Measurements from ENCODE around the gene HBS1L. TPM values are rescaled to one million over a fixed set of nuclear protein-coding genes. Genes with fewer than 3 reads are reported as not detected.

HBS1L gene
- total and polyA plus RNA-seq, 5 donors from 2014 or later = 49.4 to 109 (median 64.5) TPM

- no peak for ATAC-seq (ENCODE audit: low read depth in 2 of 2)
- H3K4me3 ChIP-seq (ENCODE audit: low read depth, low read length) = no peak overlapping the region
- H3K4me1 Mint-ChIP-seq = peaks cover 28 to 40% (median 32%) of the 10 kb centered on the region in 4 donors
- no peaks in the 10 kb centered on the region for H3K9me3 ChIP-seq (ENCODE audit: control insufficient read depth in 2 of 2, low read length in 2 of 2)
- peaks cover 2% of the 10 kb centered on the region for H3K36me3 ChIP-seq (ENCODE audit: control insufficient read depth, insufficient read depth, low read length)
- H3K27ac Mint-ChIP-seq = peak overlapping the region in 2 of 3 donors; percentile 70 to 95
- no peaks in the 10 kb centered on the region for H3K27me3 Mint-ChIP-seq
- H3K27ac ChIP-seq (ENCODE audit: insufficient read depth, low read length, poor library complexity, severe bottlenecking) = peak overlapping the region; percentile 41
- no peaks in the 10 kb centered on the region for H3K9me3 Mint-ChIP-seq
- peaks cover 41% of the 10 kb centered on the region for H3K4me1 ChIP-seq (ENCODE audit: control insufficient read depth, insufficient read depth, low read length, poor library complexity, severe bottlenecking)
- peaks cover 7% of the 10 kb centered on the region for H3K36me3 Mint-ChIP-seq
- peak overlapping the region in 1 of 4 donors; percentile 63 for H3K4me3 Mint-ChIP-seq
- H3K27me3 ChIP-seq (ENCODE audit: control insufficient read depth, insufficient read depth, low read length) = no peaks in the 10 kb centered on the region
- no peak for DNase-seq
These were observed 45.7 kb downstream of the HBS1L start for GRCh38 chr6:135008941-135009290.

DNA sequence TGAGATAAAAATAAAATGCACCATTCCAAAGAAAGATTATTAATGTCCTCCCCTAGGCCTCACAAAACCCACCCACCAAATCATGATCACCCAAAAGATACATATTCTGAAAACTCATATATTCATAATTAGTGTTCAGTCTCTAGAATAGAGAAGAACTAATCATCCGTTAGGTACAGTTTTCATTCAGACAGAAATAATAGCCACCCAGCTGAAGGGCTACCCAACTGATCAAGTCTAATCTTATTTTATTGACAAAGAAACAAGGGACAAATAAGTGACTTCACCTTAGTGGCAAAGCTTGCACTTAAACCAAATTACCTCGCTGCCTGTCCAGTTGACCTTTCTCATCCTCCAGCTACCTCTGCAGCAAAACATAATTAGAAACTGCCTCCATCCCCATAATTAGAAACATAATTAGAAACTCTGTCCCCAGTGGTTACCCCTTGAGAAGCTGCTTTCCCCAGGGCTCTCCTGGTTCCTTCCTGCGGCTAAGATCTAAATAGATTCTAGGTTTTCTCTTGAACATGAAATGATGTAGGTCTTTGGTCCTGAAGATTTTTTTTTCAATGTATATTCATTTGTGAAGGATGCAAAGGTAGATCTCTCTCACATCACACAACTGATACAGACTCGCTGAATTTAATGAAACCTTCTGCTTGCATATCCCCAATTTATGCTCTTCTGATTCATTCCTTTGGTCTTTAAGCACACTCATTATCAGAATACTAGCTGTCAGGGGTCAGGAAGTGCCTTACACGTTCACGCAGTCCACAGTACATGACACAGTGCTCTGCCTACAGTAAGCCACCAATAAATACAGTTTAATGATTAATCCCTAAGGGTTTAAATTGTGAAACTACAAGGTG lies 46.3 kb downstream of the HBS1L start:
- H3K36me3 ChIP-seq (ENCODE audit: control insufficient read depth, insufficient read depth, low read length) = peaks cover 2% of the 10 kb centered on the region
- Mint-ChIP-seq H3K36me3 (peaks cover 7% of the 10 kb centered on the region), H3K4me3 (peak overlapping the region; percentile 6 to 63 (median 38)), H3K27ac (peak overlapping the region in 2 of 3 donors; percentile 70 to 95), H3K27me3 (no peaks in the 10 kb centered on the region), H3K4me1 (peaks cover 22 to 35% (median 29%) of the 10 kb centered on the region in 4 donors), H3K9me3 (no peaks in the 10 kb centered on the region)
- peak; percentile 77 to 79 for ATAC-seq (ENCODE audit: low read depth in 2 of 2)
- H3K27ac ChIP-seq (ENCODE audit: insufficient read depth, low read length, poor library complexity, severe bottlenecking) = no peak overlapping the region
- peak in 1 of 3 donors; percentile 65 for DNase-seq
- peaks cover 35% of the 10 kb centered on the region for H3K4me1 ChIP-seq (ENCODE audit: control insufficient read depth, insufficient read depth, low read length, poor library complexity, severe bottlenecking)
- no peaks in the 10 kb centered on the region for H3K9me3 ChIP-seq (ENCODE audit: control insufficient read depth in 2 of 2, low read length in 2 of 2)
- H3K27me3 ChIP-seq (ENCODE audit: control insufficient read depth, insufficient read depth, low read length) = no peaks in the 10 kb centered on the region
- H3K4me3 ChIP-seq (ENCODE audit: low read depth, low read length) = peak overlapping the region; percentile 45

GRCh38 chr6:135006386-135006914 lies 48.2 kb downstream of the HBS1L start:
- no peaks in the 10 kb centered on the region for H3K27me3 ChIP-seq (ENCODE audit: control insufficient read depth, insufficient read depth, low read length)
- H3K27ac Mint-ChIP-seq = no peak overlapping the region
- H3K27me3 Mint-ChIP-seq = no peaks in the 10 kb centered on the region
- DNase-seq (no peak), ATAC-seq (ENCODE audit: low read depth in 2 of 2) (no peak)
- peaks cover 2% of the 10 kb centered on the region for H3K36me3 ChIP-seq (ENCODE audit: control insufficient read depth, insufficient read depth, low read length)
- no peak overlapping the region for H3K27ac ChIP-seq (ENCODE audit: insufficient read depth, low read length, poor library complexity, severe bottlenecking)
- H3K36me3 Mint-ChIP-seq = peaks cover 7% of the 10 kb centered on the region
- H3K4me1 ChIP-seq (ENCODE audit: control insufficient read depth, insufficient read depth, low read length, poor library complexity, severe bottlenecking) = peaks cover 37% of the 10 kb centered on the region
- no peaks in the 10 kb centered on the region for H3K9me3 ChIP-seq (ENCODE audit: control insufficient read depth in 2 of 2, low read length in 2 of 2)
- H3K4me3 ChIP-seq (ENCODE audit: low read depth, low read length) = no peak overlapping the region
- no peak overlapping the region for H3K4me3 Mint-ChIP-seq
- peaks cover 11 to 30% (median 23%) of the 10 kb centered on the region in 4 donors for H3K4me1 Mint-ChIP-seq
- H3K9me3 Mint-ChIP-seq = no peaks in the 10 kb centered on the region

GRCh38 chr6:135004399-135004798 lies 50.2 kb downstream of the HBS1L start:
- H3K9me3 Mint-ChIP-seq = no peaks in the 10 kb centered on the region
- H3K36me3 ChIP-seq (ENCODE audit: control insufficient read depth, insufficient read depth, low read length) = no peaks in the 10 kb centered on the region
- no peak overlapping the region for H3K4me3 Mint-ChIP-seq
- H3K27me3 ChIP-seq (ENCODE audit: control insufficient read depth, insufficient read depth, low read length) = no peaks in the 10 kb centered on the region
- H3K36me3 Mint-ChIP-seq = peaks cover 7% of the 10 kb centered on the region
- no peak for ATAC-seq (ENCODE audit: low read depth in 2 of 2)
- no peaks in the 10 kb centered on the region for H3K9me3 ChIP-seq (ENCODE audit: control insufficient read depth in 2 of 2, low read length in 2 of 2)
- H3K27ac Mint-ChIP-seq = no peak overlapping the region
- H3K4me1 Mint-ChIP-seq = peaks cover 10 to 30% (median 21%) of the 10 kb centered on the region in 4 donors
- H3K4me1 ChIP-seq (ENCODE audit: control insufficient read depth, insufficient read depth, low read length, poor library complexity, severe bottlenecking) = peaks cover 37% of the 10 kb centered on the region
- H3K27me3 Mint-ChIP-seq = no peaks in the 10 kb centered on the region
- no peak overlapping the region for H3K4me3 ChIP-seq (ENCODE audit: low read depth, low read length)
- no peak for DNase-seq
- H3K27ac ChIP-seq (ENCODE audit: insufficient read depth, low read length, poor library complexity, severe bottlenecking) = no peak overlapping the region

DNA sequence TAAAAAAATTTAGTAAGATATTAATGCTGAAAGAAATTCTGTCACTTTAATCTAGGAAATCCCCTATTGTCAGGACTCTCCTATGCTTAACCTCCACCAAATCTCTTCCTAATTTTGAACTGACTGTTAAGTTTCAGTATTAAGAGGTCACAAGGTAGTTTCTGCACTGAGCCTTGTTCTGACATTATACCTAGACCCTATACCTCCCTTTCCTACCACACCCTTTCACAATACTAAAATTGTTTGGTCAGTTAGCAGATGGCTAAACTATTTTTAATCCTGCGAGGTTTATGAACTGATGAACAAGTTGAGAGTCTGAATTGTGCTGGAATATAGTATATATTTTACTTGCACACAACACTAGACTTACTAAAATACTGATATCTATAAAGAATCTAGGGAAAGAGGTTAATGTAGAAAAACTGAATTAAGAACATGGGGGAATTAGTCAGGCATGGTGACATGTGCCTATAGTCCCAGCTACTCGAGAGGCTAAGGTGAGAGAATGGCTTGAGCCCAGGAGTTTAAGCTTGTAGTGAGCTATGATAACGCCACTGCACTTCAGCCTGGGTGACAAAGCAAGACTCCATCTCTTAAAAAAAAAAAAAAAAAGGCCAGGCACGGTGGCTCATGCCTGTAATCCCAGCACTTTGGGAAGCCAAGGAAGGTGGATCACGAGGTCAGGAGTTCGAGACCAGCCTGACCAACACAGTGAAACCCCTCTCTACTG lies 51.5 kb downstream of the HBS1L start:
- no peaks in the 10 kb centered on the region for H3K27me3 ChIP-seq (ENCODE audit: control insufficient read depth, insufficient read depth, low read length)
- DNase-seq (no peak), ATAC-seq (ENCODE audit: low read depth in 2 of 2) (no peak)
- H3K9me3 ChIP-seq (ENCODE audit: control insufficient read depth in 2 of 2, low read length in 2 of 2) = no peaks in the 10 kb centered on the region
- Mint-ChIP-seq H3K27ac (peak overlapping the region in 1 of 3 donors; percentile 67), H3K36me3 (peaks cover 9% of the 10 kb centered on the region), H3K27me3 (no peaks in the 10 kb centered on the region), H3K4me1 (peaks cover 15 to 30% (median 19%) of the 10 kb centered on the region in 4 donors), H3K4me3 (no peak overlapping the region), H3K9me3 (no peaks in the 10 kb centered on the region)
- peaks cover 26% of the 10 kb centered on the region for H3K4me1 ChIP-seq (ENCODE audit: control insufficient read depth, insufficient read depth, low read length, poor library complexity, severe bottlenecking)
- no peaks in the 10 kb centered on the region for H3K36me3 ChIP-seq (ENCODE audit: control insufficient read depth, insufficient read depth, low read length)
- H3K4me3 ChIP-seq (ENCODE audit: low read depth, low read length) = no peak overlapping the region
- peak overlapping the region; percentile 38 for H3K27ac ChIP-seq (ENCODE audit: insufficient read depth, low read length, poor library complexity, severe bottlenecking)

GRCh38 chr6:135002229-135002844 lies 52.3 kb downstream of the HBS1L start:
- peaks cover 18% of the 10 kb centered on the region for H3K4me1 ChIP-seq (ENCODE audit: control insufficient read depth, insufficient read depth, low read length, poor library complexity, severe bottlenecking)
- no peaks in the 10 kb centered on the region for H3K27me3 ChIP-seq (ENCODE audit: control insufficient read depth, insufficient read depth, low read length)
- peaks cover under 1% of the 10 kb centered on the region for H3K36me3 ChIP-seq (ENCODE audit: control insufficient read depth, insufficient read depth, low read length)
- Mint-ChIP-seq H3K4me3 (peak overlapping the region in 1 of 4 donors; percentile 10), H3K27ac (no peak overlapping the region), H3K36me3 (peaks cover 12% of the 10 kb centered on the region), H3K4me1 (peaks cover 14 to 30% (median 19%) of the 10 kb centered on the region in 4 donors), H3K27me3 (no peaks in the 10 kb centered on the region), H3K9me3 (no peaks in the 10 kb centered on the region)
- DNase-seq (peak in 1 of 3 donors; percentile 51), ATAC-seq (ENCODE audit: low read depth in 2 of 2) (peak in 1 of 2 donors; percentile 50)
- peak overlapping the region; percentile 38 for H3K27ac ChIP-seq (ENCODE audit: insufficient read depth, low read length, poor library complexity, severe bottlenecking)
- H3K9me3 ChIP-seq (ENCODE audit: control insufficient read depth in 2 of 2, low read length in 2 of 2) = no peaks in the 10 kb centered on the region
- H3K4me3 ChIP-seq (ENCODE audit: low read depth, low read length) = peak overlapping the region; percentile 45

- peaks cover 29% of the 10 kb centered on the region for H3K36me3 Mint-ChIP-seq
- Histone ChIP-seq H3K36me3 (ENCODE audit: control insufficient read depth, insufficient read depth, low read length) (peaks cover 24% of the 10 kb centered on the region), H3K27me3 (ENCODE audit: control insufficient read depth, insufficient read depth, low read length) (no peaks in the 10 kb centered on the region)
These were observed 55.5 kb downstream of the HBS1L start for GRCh38 chr6:134999107-134999506.

More at GRCh38 chr6:134999107-134999506, 55.5 kb downstream of the HBS1L start:
- H3K4me3 ChIP-seq (ENCODE audit: low read depth, low read length) = no peak overlapping the region
- H3K4me1 Mint-ChIP-seq = peaks cover 15 to 33% (median 28%) of the 10 kb centered on the region in 4 donors
- H3K4me1 ChIP-seq (ENCODE audit: control insufficient read depth, insufficient read depth, low read length, poor library complexity, severe bottlenecking) = peaks cover 12% of the 10 kb centered on the region
- H3K9me3 ChIP-seq (ENCODE audit: control insufficient read depth in 2 of 2, low read length in 2 of 2) = no peaks in the 10 kb centered on the region
- H3K27ac ChIP-seq (ENCODE audit: insufficient read depth, low read length, poor library complexity, severe bottlenecking) = no peak overlapping the region
- no peak for DNase-seq
- no peak for ATAC-seq (ENCODE audit: low read depth in 2 of 2)
- no peaks in the 10 kb centered on the region for H3K9me3 Mint-ChIP-seq
- no peak overlapping the region for H3K4me3 Mint-ChIP-seq
- no peaks in the 10 kb centered on the region for H3K27me3 Mint-ChIP-seq
- H3K27ac Mint-ChIP-seq = no peak overlapping the region
